Activated CD4-positive, alpha-beta T cell treated with anti-CD3 and anti-CD28 coated beads, Interleukin-2, amount 50 U/mL, for 16 hours (primary cell): Measurements from ENCODE around the gene YEATS2.

ENCODE experiments used
- DNase-seq: peaks from one replicate; pipeline ENCODE4 v3.0.0-alpha.2; 2020

YEATS2 gene

GRCh38 chr3:183844606-183845005 is 147.0 kb downstream of the YEATS2 start:
- peak; percentile 21 for DNase-seq

- DNase-seq, result no peak
Measured at GRCh38 chr3:183845090-183845489, 147.5 kb downstream of the YEATS2 start.

GRCh38 chr3:183845608-183846288 is 148.2 kb downstream of the YEATS2 start:
- DNase-seq, result no peak

GRCh38 chr3:183854318-183855035 is 156.9 kb downstream of the YEATS2 start:
- DNase-seq, result no peak

- DNase-seq, result no peak
Measured at GRCh38 chr3:183857863-183858262, 160.3 kb downstream of the YEATS2 start.
